Activated CD4-positive, alpha-beta T cell treated with anti-CD3 and anti-CD28 coated beads, Interleukin-2, amount 50 U/mL, for 1 hour (primary cell): ENCODE data around the gene KCTD2.
"Not testable (repeated sequence)": the region's sequence is repeated elsewhere in the genome, so short reads cannot be mapped to it uniquely, and the experiment has no call there.

ENCODE experiments used
- DNase-seq: peaks from one replicate; pipeline ENCODE4 v3.0.0-alpha.2; 2020

The KCTD2 gene

GRCh38 chr17:75059369-75060345, 12.6 kb downstream of the KCTD2 start:
- no peak for DNase-seq

- no peak for DNase-seq
Measured at GRCh38 chr17:75060434-75061054, 13.5 kb downstream of the KCTD2 start.

- DNase-seq = no peak
Measured at GRCh38 chr17:75061055-75061438, 14.0 kb downstream of the KCTD2 start.

GRCh38 chr17:75061618-75062017, 14.6 kb downstream of the KCTD2 start:
- DNase-seq = no peak

GRCh38 chr17:75063201-75063600, 16.2 kb downstream of the KCTD2 start:
- no peak for DNase-seq

- no peak for DNase-seq
Measured at GRCh38 chr17:75063626-75064025, 16.6 kb downstream of the KCTD2 start.

- no peak for DNase-seq
Measured at GRCh38 chr17:75064040-75064439, 17.0 kb downstream of the KCTD2 start.

- no peak for DNase-seq
Measured at GRCh38 chr17:75064460-75064859, 17.4 kb downstream of the KCTD2 start.

GRCh38 chr17:75064867-75065561, 18.0 kb downstream of the KCTD2 start:
- DNase-seq = no peak

GRCh38 chr17:75065562-75066151, 18.6 kb downstream of the KCTD2 start:
- no peak for DNase-seq

GRCh38 chr17:75067856-75068255, 20.8 kb downstream of the KCTD2 start:
- DNase-seq = no peak

GRCh38 chr17:75068750-75069149, 21.7 kb downstream of the KCTD2 start:
- no peak for DNase-seq

- no peak for DNase-seq
Measured at GRCh38 chr17:75069783-75070182, 22.8 kb downstream of the KCTD2 start.

- DNase-seq = not testable (repeated sequence)
Measured at GRCh38 chr17:75071478-75072271, 24.6 kb downstream of the KCTD2 start.

GRCh38 chr17:75072909-75073308, 25.9 kb downstream of the KCTD2 start:
- not testable (repeated sequence) for DNase-seq

- no peak for DNase-seq
Measured at GRCh38 chr17:75073618-75074047, 26.6 kb downstream of the KCTD2 start.

GRCh38 chr17:75074532-75074931, 27.5 kb downstream of the KCTD2 start:
- DNase-seq = no peak

- DNase-seq = no peak
Measured at GRCh38 chr17:75075597-75076336, 28.7 kb downstream of the KCTD2 start.

GRCh38 chr17:75077072-75077495, 30.1 kb downstream of the KCTD2 start:
- no peak for DNase-seq

GRCh38 chr17:75077496-75078283, 30.7 kb downstream of the KCTD2 start:
- peak; percentile 50 for DNase-seq
